GF-D8 (cell line): ENCODE data around the gene ANKRD63.
A peak's percentile ranks its signal among the peaks of the same experiment; 100 is the strongest.

Experiments
- DNase-seq: peaks from one replicate; lab custom pipeline; 2025; lab: John Stamatoyannopoulos, UW

ANKRD63 gene

GRCh38 chr15:40282869-40283614 is at the start of gene ANKRD63:
ANKRD63 (minus strand) TSS chr15:40283064; CDS start chr15:40282586, 478 bp downstream.
- no peak for DNase-seq

- DNase-seq = no peak
Measured at GRCh38 chr15:40332113-40332781, 49.4 kb upstream of the ANKRD63 start.

- no peak for DNase-seq
Measured at GRCh38 chr15:40331637-40332036, 48.8 kb upstream of the ANKRD63 start.

- no peak for DNase-seq
Measured at GRCh38 chr15:40331026-40331425, 48.2 kb upstream of the ANKRD63 start.

GRCh38 chr15:40330368-40330836 is 47.5 kb upstream of the ANKRD63 start:
- DNase-seq = no peak

GRCh38 chr15:40329804-40330203 is 46.9 kb upstream of the ANKRD63 start:
- DNase-seq = no peak

GRCh38 chr15:40328751-40329150 is 45.9 kb upstream of the ANKRD63 start:
- no peak for DNase-seq

GRCh38 chr15:40328176-40328575 is 45.3 kb upstream of the ANKRD63 start:
- no peak for DNase-seq

- no peak for DNase-seq
Measured at GRCh38 chr15:40327457-40327856, 44.6 kb upstream of the ANKRD63 start.

- DNase-seq = no peak
Measured at GRCh38 chr15:40325700-40326099, 42.8 kb upstream of the ANKRD63 start.

- DNase-seq = no peak
Measured at GRCh38 chr15:40325188-40325587, 42.3 kb upstream of the ANKRD63 start.

GRCh38 chr15:40323953-40324937 is 41.4 kb upstream of the ANKRD63 start:
- DNase-seq = no peak

GRCh38 chr15:40323239-40323952 is 40.5 kb upstream of the ANKRD63 start, which contains the start of gene INAFM2:
INAFM2 (plus strand) TSS chr15:40323692; CDS start chr15:40324056, 364 bp downstream.
- peak; percentile 62 for DNase-seq

- no peak for DNase-seq
Measured at GRCh38 chr15:40322531-40323238, 39.8 kb upstream of the ANKRD63 start.

- peak; percentile 16 for DNase-seq
Measured at GRCh38 chr15:40320931-40321371, 38.1 kb upstream of the ANKRD63 start.

GRCh38 chr15:40320409-40320808 is 37.5 kb upstream of the ANKRD63 start:
- DNase-seq = no peak

GRCh38 chr15:40317580-40317979 is 34.7 kb upstream of the ANKRD63 start:
- no peak for DNase-seq

- no peak for DNase-seq
Measured at GRCh38 chr15:40316931-40317330, 34.1 kb upstream of the ANKRD63 start.

- DNase-seq = no peak
Measured at GRCh38 chr15:40314723-40315276, 31.9 kb upstream of the ANKRD63 start.
